SK-MEL-5 (cell line): ENCODE measurements around the gene B4GALT1. TPM values are rescaled to one million over a fixed set of nuclear protein-coding genes. Genes with fewer than 3 reads are reported as not detected.
A peak's percentile ranks its signal among the peaks of the same experiment; 100 is the strongest.

Source experiments
- DNase-seq: peaks from one replicate; pipeline ENCODE4 v3.0.0-alpha.2; 2016; ENCODE audit warnings: low read depth, low spot score
- in situ Hi-C: cut with HindIII; loops from 2 replicates; pipeline ENCODE4 v1.10.0; 2016; ENCODE audit warnings: low sequenced_read_pairs, high pct_unique_total_duplicates, low pct_unique_long_range_greater_than_20kb
- total RNA-seq: library from RNA; depleted of rRNA; stranded (reverse); fragments of >200 nt; shearing (Covaris generic); gene quantifications from 2 replicates; pipeline ENCODE4 v1.2.3, GENCODE V29; 2014

Gene B4GALT1
- total RNA-seq, 1 experiment from 2014 or later = 12.7 TPM

DNA sequence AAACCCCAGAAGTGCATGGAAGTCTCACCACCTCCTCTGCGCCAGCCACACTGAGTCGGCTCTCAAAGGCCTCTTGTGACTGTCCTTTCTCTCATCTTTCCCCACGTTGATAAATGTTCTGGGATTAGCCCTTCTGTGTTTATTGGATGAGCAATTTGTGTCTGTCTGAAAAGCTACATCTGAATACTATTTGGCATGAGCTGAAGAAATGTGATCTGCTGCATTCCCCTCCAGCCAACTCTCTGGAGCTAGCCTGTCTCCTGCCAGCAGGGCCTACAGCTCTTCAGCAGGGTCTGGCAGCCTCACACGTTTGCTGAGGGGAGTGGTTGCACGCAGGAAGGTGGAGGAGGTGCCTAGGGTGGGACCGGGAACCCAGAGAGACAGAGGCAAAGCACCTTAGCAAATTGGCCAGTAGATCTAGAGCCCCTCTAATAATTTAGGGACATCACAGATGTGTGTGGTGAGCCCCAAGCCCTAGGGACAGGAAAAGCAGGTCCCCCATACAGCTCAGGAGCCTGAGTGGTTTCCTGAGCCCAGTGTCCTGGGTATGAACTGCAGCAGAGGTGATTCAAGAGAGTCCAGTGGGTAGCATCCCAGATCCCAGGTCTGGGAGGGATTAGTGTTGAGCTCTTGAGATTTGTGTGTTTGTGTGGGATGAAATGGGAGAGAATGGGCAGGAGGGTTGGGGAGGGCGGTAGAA, 20.5 kb upstream of the B4GALT1 start:
- DNase-seq = no peak
- in situ Hi-C loops = no loop called here

GRCh38 chr9:33186457-33187168, 19.5 kb upstream of the B4GALT1 start:
- no peak for DNase-seq
- in situ Hi-C loops = no loop called here

DNA sequence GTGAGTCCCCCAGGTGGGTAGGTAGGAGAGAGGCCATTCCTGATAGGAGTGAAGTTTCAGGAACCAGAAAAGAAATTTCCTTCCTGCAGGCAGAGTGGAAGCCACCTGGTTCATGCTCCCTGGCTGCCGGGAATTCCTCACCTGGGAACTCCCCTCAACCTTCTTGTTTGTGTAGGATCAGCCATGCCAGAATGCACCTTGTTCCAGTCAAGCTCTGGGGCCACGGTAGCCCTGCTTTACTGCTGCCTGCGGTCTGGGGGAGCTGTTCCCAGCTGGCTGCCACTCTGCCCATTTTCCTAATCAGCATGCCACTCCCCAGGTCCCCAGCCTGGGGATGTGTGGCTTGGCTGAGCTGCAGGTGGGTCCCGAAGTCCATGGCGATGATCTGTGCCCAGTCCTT, 18.7 kb upstream of the B4GALT1 start:
- no peak for DNase-seq
- in situ Hi-C loops = no loop called here

DNA sequence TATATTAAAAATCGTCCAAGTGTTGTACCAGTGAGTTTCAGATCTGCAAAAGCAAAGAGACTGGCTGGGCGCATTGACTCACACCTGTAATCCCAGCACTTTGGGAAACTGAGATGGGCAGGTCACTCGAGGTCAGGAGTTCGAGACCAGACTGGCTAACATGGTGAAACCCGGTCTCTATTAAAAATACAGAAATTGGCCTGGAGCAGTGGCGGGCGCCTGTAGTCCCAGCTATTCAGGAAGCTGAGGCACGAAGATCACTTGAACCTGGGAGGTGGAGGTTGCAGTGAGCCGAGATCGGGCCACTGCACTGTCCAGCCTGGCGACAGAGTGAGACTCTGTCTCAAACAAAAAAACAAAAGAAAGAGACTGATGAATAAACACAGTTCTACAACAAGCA, 18.3 kb upstream of the B4GALT1 start:
- in situ Hi-C loops = no loop called here
- no peak for DNase-seq

- no peak for DNase-seq
- in situ Hi-C loops = no loop called here
These were observed 17.8 kb upstream of the B4GALT1 start for GRCh38 chr9:33184963-33185362.

DNA sequence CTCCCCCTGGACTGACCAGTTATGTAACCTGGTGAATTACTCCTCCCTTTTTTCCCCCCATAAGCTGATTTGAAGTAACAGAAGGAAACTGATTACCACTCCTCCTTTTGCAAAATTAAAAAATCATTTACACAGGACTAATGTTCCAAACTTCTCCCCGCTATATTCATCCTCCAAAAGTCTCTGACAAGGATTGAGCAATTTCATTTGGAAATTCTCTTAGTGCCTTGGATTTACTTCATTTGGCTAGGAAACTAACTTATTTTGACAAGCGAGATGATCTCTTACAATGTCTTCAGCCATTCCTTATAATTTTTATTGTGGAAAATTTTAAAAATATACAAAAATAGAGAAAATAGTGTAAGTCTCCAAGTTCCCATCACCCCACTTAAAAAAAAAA, 15.4 kb upstream of the B4GALT1 start:
- DNase-seq = no peak
- in situ Hi-C loops = no loop called here

DNA sequence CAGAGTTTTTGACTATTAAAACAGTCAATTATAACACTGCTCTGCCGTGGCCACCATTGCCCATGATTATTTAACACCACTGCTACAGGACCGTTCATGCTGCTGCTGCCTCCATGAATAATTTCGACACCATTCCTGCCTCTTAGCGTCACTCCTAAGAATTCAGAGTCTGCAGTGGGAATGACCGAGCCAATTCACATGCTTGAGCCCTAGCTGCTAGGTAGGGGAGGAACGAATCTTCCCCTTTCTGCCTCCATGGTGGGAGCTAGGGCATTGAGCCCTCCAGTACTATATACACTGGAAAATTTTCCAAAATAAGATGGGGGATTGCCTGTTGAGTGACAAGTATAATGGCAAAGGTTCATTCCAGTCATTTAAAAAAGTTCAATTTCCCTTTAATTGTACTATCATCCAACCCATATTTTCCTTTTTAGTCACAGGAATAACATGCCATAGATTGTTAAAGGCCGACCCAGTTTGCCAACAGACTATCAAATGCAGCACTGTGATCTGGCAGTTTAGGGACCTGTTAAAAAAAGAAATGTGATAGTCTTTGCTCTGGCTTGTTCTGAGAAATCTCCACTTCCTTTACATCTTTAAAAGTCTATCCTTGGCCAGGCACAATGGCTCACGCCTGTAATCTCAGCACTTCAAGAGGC, 13.5 kb upstream of the B4GALT1 start:
- in situ Hi-C loops = no loop called here
- DNase-seq = no peak

- in situ Hi-C loops = no loop called here
- no peak for DNase-seq
These were observed 12.0 kb upstream of the B4GALT1 start for GRCh38 chr9:33178972-33179697.

GRCh38 chr9:33177639-33178038, 10.5 kb upstream of the B4GALT1 start:
- no peak for DNase-seq
- in situ Hi-C loops = no loop called here

DNA sequence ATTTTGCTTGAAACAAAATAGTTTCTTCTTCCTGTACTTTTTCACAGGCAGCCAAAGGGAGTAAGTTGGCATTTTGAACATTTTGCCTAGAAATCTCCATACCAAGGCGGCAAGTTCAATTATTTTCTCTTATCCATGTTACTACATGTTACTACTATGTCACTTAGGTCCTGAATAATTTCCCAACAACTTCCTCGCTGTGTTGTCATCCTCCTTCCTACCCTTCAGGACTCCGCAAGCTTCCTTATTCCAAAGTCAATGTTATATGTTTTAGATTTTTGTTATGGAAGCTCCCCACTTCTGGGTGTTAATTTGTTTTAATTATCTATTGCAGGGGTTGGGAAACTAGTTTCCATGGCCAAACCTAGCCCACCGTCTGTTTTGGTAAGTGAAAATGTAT, 9.9 kb upstream of the B4GALT1 start:
- in situ Hi-C loops = no loop called here
- DNase-seq = no peak

DNA sequence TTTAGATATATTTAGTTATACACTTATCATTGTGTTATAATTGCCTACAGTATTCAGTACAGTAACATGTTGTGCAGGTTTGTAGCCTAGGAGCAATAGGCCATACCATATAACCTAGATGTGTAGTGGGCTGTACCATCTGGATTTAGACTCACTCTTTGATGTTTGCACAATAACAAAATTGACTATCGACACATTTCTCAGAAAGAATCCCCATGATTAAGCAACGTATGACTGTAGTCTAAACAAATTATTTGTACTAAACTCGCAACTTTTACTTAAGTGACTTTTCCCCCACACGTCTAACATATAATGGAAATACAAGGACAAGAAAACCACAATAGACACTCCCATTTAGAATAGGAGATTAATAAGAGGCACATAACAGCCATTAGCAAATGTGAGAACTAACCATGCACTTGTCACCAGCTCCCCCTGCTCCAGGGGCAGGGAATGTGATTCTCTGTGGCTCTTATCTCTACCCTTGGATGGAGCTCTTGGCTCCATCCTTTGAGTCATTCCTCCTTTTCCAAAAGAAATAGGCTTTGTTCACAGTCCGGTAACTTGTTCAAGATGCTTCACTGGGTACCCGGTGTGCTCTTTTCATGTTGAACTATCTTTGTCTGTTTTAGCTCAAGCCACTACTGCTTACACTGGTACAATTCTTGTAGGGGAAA, 8.7 kb upstream of the B4GALT1 start:
- no peak for DNase-seq
- in situ Hi-C loops = no loop called here

- in situ Hi-C loops = no loop called here
- no peak for DNase-seq
These were observed 5.4 kb upstream of the B4GALT1 start for GRCh38 chr9:33172256-33173238.

GRCh38 chr9:33170464-33171415, 3.6 kb upstream of the B4GALT1 start:
- in situ Hi-C loops = no loop called here
- DNase-seq = peak; percentile 72

DNA sequence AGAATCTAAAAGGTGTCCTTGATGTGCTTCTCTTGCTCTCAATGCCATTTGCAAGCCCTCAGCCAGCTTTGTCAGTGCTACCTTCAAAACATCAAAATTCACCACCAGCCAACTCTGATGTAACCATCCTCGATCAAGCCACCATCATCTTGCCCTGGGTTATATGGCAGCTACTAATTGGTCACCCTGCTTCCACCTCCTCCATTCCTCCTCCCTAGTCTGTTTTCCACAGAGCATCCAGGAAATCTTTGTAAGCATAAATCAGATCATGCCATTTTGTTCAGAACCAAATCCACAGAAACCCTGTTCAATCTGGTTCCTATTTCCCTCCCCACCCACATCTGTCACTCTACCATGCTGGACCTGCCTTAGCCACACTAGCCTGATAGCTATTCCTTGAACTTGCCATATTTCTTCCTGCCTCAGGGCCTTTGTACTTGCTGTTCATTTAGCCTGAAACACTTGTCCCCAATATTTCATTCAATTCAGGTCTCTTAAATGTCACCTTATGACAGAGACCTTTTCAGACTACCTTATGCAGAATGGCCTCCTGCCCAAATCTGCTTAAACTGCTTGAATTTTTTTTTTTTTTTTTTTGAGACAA, 1.9 kb upstream of the B4GALT1 start:
- no peak for DNase-seq
- in situ Hi-C loops = no loop called here

GRCh38 chr9:33167972-33168461, 881 bp upstream of the B4GALT1 start:
- in situ Hi-C loops = no loop called here
- DNase-seq = no peak
